Measurements from ENCODE around the gene CEP85L. TPM values are rescaled to one million over a fixed set of nuclear protein-coding genes. Genes with fewer than 3 reads are reported as not detected.

CEP85L gene
- total and polyA plus RNA-seq, 2 of the 13 experiments (the other 11 are each of a cell fraction or from before 2014, with no cell fraction given) = 0.44 to 1.7 TPM

DNA sequence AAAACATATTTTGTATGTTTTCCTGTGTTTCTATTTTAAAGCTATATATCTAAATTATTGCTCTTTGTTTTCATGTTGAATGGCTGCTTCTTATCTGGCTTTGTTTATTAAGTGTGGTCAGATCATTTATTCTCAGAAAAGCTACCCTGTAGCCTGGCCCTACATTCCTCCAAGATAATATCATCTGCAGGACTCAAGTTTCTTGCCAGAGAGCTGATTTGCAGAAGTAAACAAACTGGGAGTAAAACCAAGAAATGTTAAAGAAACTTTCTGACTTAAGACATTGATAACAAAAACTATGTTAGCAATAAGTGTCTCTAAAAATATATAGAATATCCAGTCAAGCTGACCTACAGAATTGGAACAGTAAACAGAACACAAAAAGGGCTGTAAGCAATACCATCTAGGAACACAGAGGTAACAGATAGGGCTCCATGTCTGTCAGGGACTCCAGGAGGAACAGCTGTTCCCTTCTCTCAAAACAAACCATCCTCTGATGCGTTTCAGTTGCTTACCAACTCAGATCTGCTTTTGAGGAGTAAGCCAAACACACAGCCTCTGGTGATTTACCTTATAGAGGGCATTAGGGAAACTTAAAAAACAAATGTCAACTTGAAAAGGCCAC lies 17.5 kb upstream of the CEP85L start:
- Histone ChIP-seq H3K4me1 (ENCODE audit: insufficient read depth, low read length) (no peaks in the 10 kb centered on the region), H3K27ac (ENCODE audit: extremely low read length, insufficient read depth, low read length) (no peak overlapping the region), H3K9me3 (ENCODE audit: low read length) (no peaks in the 10 kb centered on the region), H3K9ac (ENCODE audit: insufficient read depth, low read depth, low read length) (no peak overlapping the region), H3K27me3 (ENCODE audit: control insufficient read depth in 1 of 2, insufficient read depth in 2 of 2, low read length in 2 of 2) (peaks cover 0 to 36% of the 10 kb centered on the region in 2 experiments; a peak in 3 of 5 replicates), H3K79me2 (ENCODE audit: insufficient read depth, low read length) (no peaks in the 10 kb centered on the region), H3K4me2 (ENCODE audit: low read depth, low read length) (no peak overlapping the region), H3K36me3 (replicated peaks in 1 of 2; ENCODE audit: control insufficient read depth in 1 of 2, insufficient read depth in 2 of 2, low read length in 2 of 2) (no peaks in the 10 kb centered on the region), H4K20me1 (ENCODE audit: insufficient read depth, low read length) (no peaks in the 10 kb centered on the region), H3K4me3 (replicated peaks in 1 of 3; ENCODE audit: insufficient read depth in 1 of 3, low read depth in 2 of 3, low read length in 3 of 3) (no peak overlapping the region), H2AFZ (ENCODE audit: low read length) (no peak overlapping the region)
- intact Hi-C loops (cut with micrococcal nuclease; ENCODE audit: unreplicated experiment) (no loop called here), in situ Hi-C loops (cut with HindIII; ENCODE audit: extremely low pct_ligation_motif_present, low pct_unique_long_range_greater_than_20kb) (no loop called here)
- no peak for ATAC-seq
- no peak for FAIRE-seq
- no peak for DNase-seq (ENCODE audit: low spot score)
- CTCF ChIA-PET (ENCODE audit: low intra/inter-chr PET ratio, low total read pairs) = no interaction called here
- POLR2A ChIA-PET = no interaction called here
- BruUV-seq (replicated peaks) = no TSS peak
- WGBS (ENCODE audit: low lambda C conversion rate) = 0% methylated on average over 1 of the region's 1 CpG
- TF ChIP-seq SP4 (CRISPR knock-in tag; IDR thresholded peaks at IDR 0.05) (no peak), TFDP2 (CRISPR knock-in tag; IDR thresholded peaks at IDR 0.05) (no peak)

- intact Hi-C loops (cut with micrococcal nuclease; ENCODE audit: unreplicated experiment) = no loop called here
- 0% methylated on average over 1 of the region's 1 CpG for WGBS (ENCODE audit: low lambda C conversion rate)
- Histone ChIP-seq H3K79me2 (ENCODE audit: insufficient read depth, low read length) (no peaks in the 10 kb centered on the region), H4K20me1 (ENCODE audit: insufficient read depth, low read length) (no peaks in the 10 kb centered on the region), H3K36me3 (replicated peaks in 1 of 2; ENCODE audit: control insufficient read depth in 1 of 2, insufficient read depth in 2 of 2, low read length in 2 of 2) (no peaks in the 10 kb centered on the region), H3K4me3 (replicated peaks in 1 of 3; ENCODE audit: insufficient read depth in 1 of 3, low read depth in 2 of 3, low read length in 3 of 3) (no peak overlapping the region), H3K4me1 (ENCODE audit: insufficient read depth, low read length) (no peaks in the 10 kb centered on the region), H3K4me2 (ENCODE audit: low read depth, low read length) (no peak overlapping the region), H3K27ac (ENCODE audit: extremely low read length, insufficient read depth, low read length) (no peak overlapping the region), H3K9me3 (ENCODE audit: low read length) (no peaks in the 10 kb centered on the region), H3K9ac (ENCODE audit: insufficient read depth, low read depth, low read length) (no peak overlapping the region), H3K27me3 (ENCODE audit: control insufficient read depth in 1 of 2, insufficient read depth in 2 of 2, low read length in 2 of 2) (peaks cover 0 to 36% of the 10 kb centered on the region in 2 experiments; a peak in 3 of 5 replicates), H2AFZ (ENCODE audit: low read length) (no peak overlapping the region)
- no TSS peak for BruUV-seq (replicated peaks)
- POLR2A ChIA-PET = no interaction called here
- in situ Hi-C loops (cut with HindIII; ENCODE audit: extremely low pct_ligation_motif_present, low pct_unique_long_range_greater_than_20kb) = no loop called here
- DNase-seq (ENCODE audit: low spot score) (no peak), ATAC-seq (no peak), FAIRE-seq (no peak)
- CTCF ChIA-PET (ENCODE audit: low intra/inter-chr PET ratio, low total read pairs) = no interaction called here
- TF ChIP-seq CHD2 (IDR thresholded peaks at IDR 0.05; ENCODE audit: low read depth, low read length) (no peak), BRCA1 (CRISPR knock-in tag; IDR thresholded peaks at IDR 0.05) (no peak), MXD4 (CRISPR knock-in tag; IDR thresholded peaks at IDR 0.05) (no peak), ZFP90 (CRISPR knock-in tag; IDR thresholded peaks at IDR 0.05; ENCODE audit: borderline replicate concordance) (no peak), ATF2 (CRISPR knock-in tag; IDR thresholded peaks at IDR 0.05) (no peak), DRAP1 (CRISPR knock-in tag; IDR thresholded peaks at IDR 0.05) (no peak), RFXANK (CRISPR knock-in tag; IDR thresholded peaks at IDR 0.05) (no peak), ZNF703 (CRISPR knock-in tag; IDR thresholded peaks at IDR 0.05; ENCODE audit: borderline replicate concordance) (no peak), TBX2 (CRISPR knock-in tag; IDR thresholded peaks at IDR 0.05; ENCODE audit: borderline replicate concordance) (no peak), ELK4 (CRISPR knock-in tag; IDR thresholded peaks at IDR 0.05; ENCODE audit: borderline replicate concordance) (no peak), ZNF775 (CRISPR knock-in tag; IDR thresholded peaks at IDR 0.05; ENCODE audit: borderline replicate concordance) (no peak)
- TF ChIP-seq, protein P1, sequence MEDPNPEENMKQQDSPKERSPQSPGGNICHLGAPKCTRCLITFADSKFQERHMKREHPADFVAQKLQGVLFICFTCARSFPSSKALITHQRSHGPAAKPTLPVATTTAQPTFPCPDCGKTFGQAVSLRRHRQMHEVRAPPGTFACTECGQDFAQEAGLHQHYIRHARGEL (CRISPR knock-in tag; IDR thresholded peaks at IDR 0.05) = no peak
Observed at GRCh38 chr6:118667988-118668387, 16.6 kb upstream of the CEP85L start.

All from HepG2 (cell line).